ENCODE data around the gene RPL38. TPM values are rescaled to one million over a fixed set of nuclear protein-coding genes. Genes with fewer than 3 reads are reported as not detected.

The RPL38 gene
- total RNA-seq, 1 donor from 2014 or later = 436 TPM

DNA sequence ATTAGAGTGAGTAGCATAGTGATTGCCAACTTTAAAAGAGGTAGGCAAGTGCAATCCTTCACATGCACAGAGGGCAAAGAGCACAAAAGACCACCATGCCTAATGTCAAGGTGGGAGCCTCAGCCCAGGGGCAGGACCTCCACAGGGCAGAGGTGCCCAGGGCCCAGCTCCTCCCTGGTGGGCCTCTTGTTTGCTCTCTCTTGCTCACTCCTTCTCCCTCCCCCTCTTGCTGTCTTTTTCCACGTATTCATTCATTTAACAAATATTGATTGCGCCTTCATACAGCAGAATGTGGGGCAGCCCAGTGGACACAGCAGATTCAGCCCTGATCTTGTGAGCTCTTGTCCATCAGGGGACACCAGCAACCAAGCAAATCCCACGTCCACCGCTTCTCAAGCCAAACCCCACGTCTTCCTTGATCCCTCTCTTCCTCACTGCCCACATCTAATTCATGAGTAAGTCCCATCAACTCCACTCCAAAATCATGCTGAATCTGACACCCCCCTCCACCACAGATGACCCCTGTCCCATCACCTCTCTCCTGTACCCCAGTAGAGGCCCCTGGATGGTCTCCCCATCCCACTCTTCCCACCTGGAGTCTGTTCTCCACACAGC is 44.1 kb upstream of the RPL38 start:
- Histone ChIP-seq H3K27me3 (ENCODE audit: control insufficient read depth, insufficient read depth, low read length) (no peaks in the 10 kb centered on the region), H3K4me3 (ENCODE audit: low read depth, low read length) (no peak overlapping the region), H3K36me3 (ENCODE audit: control insufficient read depth, insufficient read depth, low read length) (no peaks in the 10 kb centered on the region)
- FAIRE-seq = no peak
- TF ChIP-seq CTCF (IDR thresholded peaks at IDR 0.05; ENCODE audit: insufficient read depth, low read length, severe bottlenecking) = no peak
- no peak for DNase-seq (ENCODE audit: low read depth)

- no peak for DNase-seq (ENCODE audit: low read depth)
- H3K4me3 ChIP-seq (ENCODE audit: low read depth, low read length) = no peak overlapping the region
- TF ChIP-seq CTCF (IDR thresholded peaks at IDR 0.05; ENCODE audit: insufficient read depth, low read length, severe bottlenecking) = no peak
- H3K36me3 ChIP-seq (ENCODE audit: control insufficient read depth, insufficient read depth, low read length) = no peaks in the 10 kb centered on the region
- no peak for FAIRE-seq
- no peaks in the 10 kb centered on the region for H3K27me3 ChIP-seq (ENCODE audit: control insufficient read depth, insufficient read depth, low read length)
These were observed 42.6 kb upstream of the RPL38 start for GRCh38 chr17:74160656-74161502.

DNA sequence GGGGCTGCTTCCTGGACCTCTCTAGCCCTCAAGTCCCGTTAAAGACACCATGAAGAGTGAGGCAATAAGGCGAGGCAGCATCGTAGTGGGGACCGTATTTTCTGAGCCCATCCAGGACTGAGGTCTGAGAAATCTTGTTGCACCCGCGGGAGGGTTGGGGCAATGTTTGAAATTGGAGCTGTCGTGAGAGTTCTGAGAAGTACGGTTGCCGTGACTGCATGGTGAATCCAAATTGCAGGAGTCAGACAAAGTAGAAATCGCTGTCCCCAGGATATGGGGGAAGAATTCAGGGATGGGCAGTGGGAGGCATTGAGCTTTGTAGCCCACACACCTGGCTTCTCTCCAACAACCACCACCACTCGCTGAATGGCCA is 42.0 kb upstream of the RPL38 start:
- DNase-seq (ENCODE audit: low read depth) (no peak), FAIRE-seq (no peak)
- no peaks in the 10 kb centered on the region for H3K27me3 ChIP-seq (ENCODE audit: control insufficient read depth, insufficient read depth, low read length)
- no peak for TF ChIP-seq CTCF (IDR thresholded peaks at IDR 0.05; ENCODE audit: insufficient read depth, low read length, severe bottlenecking)
- H3K4me3 ChIP-seq (ENCODE audit: low read depth, low read length) = no peak overlapping the region
- no peaks in the 10 kb centered on the region for H3K36me3 ChIP-seq (ENCODE audit: control insufficient read depth, insufficient read depth, low read length)

DNA sequence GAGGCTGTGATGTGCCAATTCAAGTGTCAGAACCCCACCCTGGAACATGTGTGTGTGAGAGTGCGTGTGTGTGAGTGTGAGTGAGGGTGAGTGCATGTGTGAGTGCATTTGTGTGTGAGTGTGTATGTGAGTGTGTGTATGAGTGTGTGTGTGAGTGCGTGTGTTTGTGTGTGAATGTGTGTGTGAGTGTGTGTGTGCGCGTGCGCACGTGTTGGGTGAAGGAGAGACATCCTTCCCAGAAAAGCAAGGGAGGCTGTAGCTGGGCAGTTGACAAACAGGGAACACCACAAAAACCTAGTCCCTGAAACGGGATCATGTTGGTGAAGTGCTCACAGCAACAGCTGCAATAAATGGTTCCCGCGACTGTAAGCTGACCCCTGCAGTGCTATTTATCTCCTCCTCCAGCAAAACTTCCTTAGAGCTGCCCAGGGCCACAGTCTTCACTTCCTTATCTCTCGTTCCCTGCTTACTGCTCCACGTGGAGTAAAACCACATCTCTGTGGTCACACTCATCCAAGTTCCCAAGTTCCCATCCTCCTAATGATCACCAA is 40.1 kb upstream of the RPL38 start:
- DNase-seq (ENCODE audit: low read depth) (no peak), FAIRE-seq (peak; percentile 89)
- TF ChIP-seq CTCF (IDR thresholded peaks at IDR 0.05; ENCODE audit: insufficient read depth, low read length, severe bottlenecking) = no peak
- Histone ChIP-seq H3K36me3 (ENCODE audit: control insufficient read depth, insufficient read depth, low read length) (no peaks in the 10 kb centered on the region), H3K27me3 (ENCODE audit: control insufficient read depth, insufficient read depth, low read length) (no peaks in the 10 kb centered on the region), H3K4me3 (ENCODE audit: low read depth, low read length) (no peak overlapping the region)

DNA sequence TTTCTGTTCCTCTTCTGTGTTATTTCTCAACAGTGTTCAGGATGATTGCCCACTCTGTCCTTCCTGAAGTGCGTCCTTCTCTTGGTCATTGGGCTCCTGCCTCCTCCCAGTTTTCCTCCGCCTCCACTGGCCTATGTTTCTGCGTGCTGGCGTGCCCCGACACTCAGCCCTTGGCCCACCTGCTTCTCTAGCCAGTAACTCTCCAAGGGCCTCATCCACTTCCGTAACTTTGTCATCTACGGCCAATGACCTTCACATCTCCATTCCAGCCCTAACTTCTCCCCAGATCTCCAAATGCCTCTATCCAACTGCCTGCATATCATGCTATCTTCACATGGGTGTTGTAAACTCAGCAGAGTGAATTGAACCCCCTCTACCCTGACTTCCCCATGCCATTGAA is 39.6 kb upstream of the RPL38 start:
- no peak for TF ChIP-seq CTCF (IDR thresholded peaks at IDR 0.05; ENCODE audit: insufficient read depth, low read length, severe bottlenecking)
- Histone ChIP-seq H3K27me3 (ENCODE audit: control insufficient read depth, insufficient read depth, low read length) (no peaks in the 10 kb centered on the region), H3K36me3 (ENCODE audit: control insufficient read depth, insufficient read depth, low read length) (no peaks in the 10 kb centered on the region), H3K4me3 (ENCODE audit: low read depth, low read length) (no peak overlapping the region)
- FAIRE-seq = peak; percentile 7
- no peak for DNase-seq (ENCODE audit: low read depth)
